H9 (cell line): ENCODE measurements around the gene DCP1A. TPM values are rescaled to one million over a fixed set of nuclear protein-coding genes. Genes with fewer than 3 reads are reported as not detected.

ENCODE experiments used
- DNase-seq: peaks from one replicate; pipeline ENCODE4 v3.0.0-alpha.2; 2017
- H2AFZ ChIP-seq: one replicate; pipeline ENCODE4 v1.6.1; 2013; ENCODE audit warnings: mild to moderate bottlenecking, low read length, control low read depth, moderate library complexity
- H2AK5ac ChIP-seq: 2 replicates; pipeline ENCODE4 v1.6.1; 2013; ENCODE audit warnings: low read length, control low read depth, mixed read lengths; ENCODE audit not compliant: insufficient read length
- H2BK120ac ChIP-seq: one replicate; pipeline ENCODE4 v1.6.1; 2013; ENCODE audit warnings: low read depth, mild to moderate bottlenecking, low read length, control low read depth, inconsistent platforms; ENCODE audit not compliant: poor library complexity, severe bottlenecking
- H2BK12ac ChIP-seq: 2 replicates; pipeline ENCODE4 v1.6.1; 2013; ENCODE audit warnings: low read length, control low read depth, mixed read lengths, low read depth; ENCODE audit not compliant: insufficient read length
- H2BK15ac ChIP-seq: 2 replicates; pipeline ENCODE4 v1.6.1; 2013; ENCODE audit warnings: low read depth, low read length, control low read depth
- H2BK20ac ChIP-seq: one replicate; pipeline ENCODE4 v1.6.1; 2013; ENCODE audit warnings: low read depth, mild to moderate bottlenecking, low read length, control low read depth, inconsistent platforms; ENCODE audit not compliant: poor library complexity, severe bottlenecking
- H2BK5ac ChIP-seq: 2 replicates; pipeline ENCODE4 v1.6.1; 2013; ENCODE audit warnings: low read length, control low read depth, mixed read lengths; ENCODE audit not compliant: insufficient read length
- H3K14ac ChIP-seq: 2 replicates; pipeline ENCODE4 v1.6.1; 2013; ENCODE audit warnings: low read length, control low read depth; ENCODE audit not compliant: insufficient read depth
- H3K18ac ChIP-seq: 2 replicates; pipeline ENCODE4 v1.6.1; 2013; ENCODE audit warnings: low read depth, mild to moderate bottlenecking, mixed read lengths, low read length, control low read depth; ENCODE audit not compliant: insufficient read length
- H3K23ac ChIP-seq: 2 replicates; pipeline ENCODE4 v1.6.1; 2013; ENCODE audit warnings: low read length, control low read depth, mixed read lengths, low read depth; ENCODE audit not compliant: insufficient read length
- H3K23me2 ChIP-seq: 2 replicates; pipeline ENCODE4 v1.6.1; 2013; ENCODE audit warnings: low read depth, mild to moderate bottlenecking, mixed read lengths, low read length, control low read depth; ENCODE audit not compliant: insufficient read length, poor library complexity, severe bottlenecking
- H3K27ac ChIP-seq: 2 replicates; pipeline ENCODE4 v1.5.1; 2013; ENCODE audit warnings: low read length, control low read depth, mixed read lengths, low read depth; ENCODE audit not compliant: insufficient read length
- H3K27me3 ChIP-seq: 2 replicates; pipeline ENCODE4 v1.6.1; 2013; ENCODE audit warnings: low read length, control low read depth, inconsistent platforms; ENCODE audit not compliant: insufficient read depth
- H3K4ac ChIP-seq: 2 replicates; pipeline ENCODE4 v1.6.1; 2013; ENCODE audit warnings: low read depth, mild to moderate bottlenecking, control low read depth, inconsistent platforms, low read length, moderate library complexity
- H3K4me1 ChIP-seq: 2 replicates; pipeline ENCODE4 v1.6.1; 2013; ENCODE audit warnings: low read length, control low read depth, inconsistent platforms; ENCODE audit not compliant: insufficient read depth
- H3K4me2 ChIP-seq: 2 replicates; pipeline ENCODE4 v1.6.1; 2013; ENCODE audit warnings: low read length, control low read depth, mixed read lengths; ENCODE audit not compliant: insufficient read length, insufficient read depth
- H3K56ac ChIP-seq: 2 replicates; pipeline ENCODE4 v1.6.1; 2013; ENCODE audit warnings: low read depth, mild to moderate bottlenecking, mixed read lengths, low read length, control low read depth; ENCODE audit not compliant: insufficient read length
- H3K79me1 ChIP-seq: 2 replicates; pipeline ENCODE4 v1.6.1; 2013; ENCODE audit warnings: low read depth, mild to moderate bottlenecking, moderate library complexity, low read length, control low read depth, inconsistent platforms; ENCODE audit not compliant: insufficient read depth, poor library complexity, severe bottlenecking
- H3K79me2 ChIP-seq: 2 replicates; pipeline ENCODE4 v1.6.1; 2013; ENCODE audit warnings: low read length, control low read depth, inconsistent platforms; ENCODE audit not compliant: insufficient read depth
- H3K9ac ChIP-seq: 2 replicates; pipeline ENCODE4 v1.6.1; 2013; ENCODE audit warnings: low read length, control low read depth, mixed read lengths; ENCODE audit not compliant: insufficient read length; ENCODE audit errors: extremely low read depth
- H3K9me3 ChIP-seq: one replicate; pipeline ENCODE4 v1.6.1; 2013; ENCODE audit warnings: low read depth, low read length, inconsistent platforms; ENCODE audit not compliant: control insufficient read depth
- H3T11ph ChIP-seq: one replicate; pipeline ENCODE4 v1.6.1; 2013; ENCODE audit warnings: mild to moderate bottlenecking, low read length, control low read depth, inconsistent platforms
- H4K20me1 ChIP-seq: one replicate; pipeline ENCODE4 v1.6.1; 2013; ENCODE audit not compliant: control insufficient read depth, insufficient read length, insufficient read depth
- H4K5ac ChIP-seq: 2 replicates; pipeline ENCODE4 v1.6.1; 2013; ENCODE audit warnings: low read depth, mild to moderate bottlenecking, mixed read lengths, low read length, control low read depth; ENCODE audit not compliant: insufficient read length
- H4K8ac ChIP-seq: replicated peaks from 2 replicates; pipeline ENCODE4 v1.6.1; 2013; ENCODE audit warnings: low read length, control low read depth, mixed read lengths, low read depth; ENCODE audit not compliant: insufficient read length
- H4K91ac ChIP-seq: 2 replicates; pipeline ENCODE4 v1.6.1; 2013; ENCODE audit warnings: low read depth, mild to moderate bottlenecking, moderate library complexity, mixed read lengths, low read length, control low read depth; ENCODE audit not compliant: insufficient read length
- H3K27ac Mint-ChIP-seq, 3 experiments: 2 replicates in 2 of 3; 3 replicates in 1 of 3; pipeline ENCODE4 v1.8.0; 2020 to 2021; ENCODE audit warnings: mixed read lengths in 3 of 3, mild to moderate bottlenecking in 1 of 3, moderate library complexity in 1 of 3
- H3K27me3 Mint-ChIP-seq: 2 replicates; pipeline ENCODE4 v1.8.0; 2021; ENCODE audit warnings: low read depth, mild to moderate bottlenecking, moderate library complexity, mixed read lengths
- H3K36me3 Mint-ChIP-seq, 3 experiments: 2 replicates in 2 of 3; 3 replicates in 1 of 3; pipeline ENCODE4 v1.8.0; 2020 to 2021; ENCODE audit warnings: low read depth in 3 of 3, mixed read lengths in 3 of 3; ENCODE audit not compliant: insufficient read depth in 1 of 3
- H3K4me1 Mint-ChIP-seq, 2 experiments: 2 replicates each; pipeline ENCODE4 v1.8.0; 2020; ENCODE audit warnings: mixed read lengths in 2 of 2
- H3K4me3 Mint-ChIP-seq, 2 experiments: 2 replicates in 1 of 2; 3 replicates in 1 of 2; pipeline ENCODE4 v1.8.0; 2020 to 2021; ENCODE audit warnings: mild to moderate bottlenecking in 2 of 2, mixed read lengths in 2 of 2, moderate library complexity in 1 of 2
- H3K9me3 Mint-ChIP-seq, 2 experiments: 2 replicates in 1 of 2; 3 replicates in 1 of 2; pipeline ENCODE4 v1.8.0; 2020; ENCODE audit warnings: mild to moderate bottlenecking in 2 of 2, mixed read lengths in 2 of 2, moderate library complexity in 1 of 2
- CTCF ChIP-seq: fragments of 200-600 bp; sonication (generic); conservative IDR thresholded peaks from 3 replicates; pipeline ENCODE4 v1.8.0; 2021; ENCODE audit warnings: antibody characterized with exemption, mild to moderate bottlenecking
- WGBS: extraction: QIAGEN DNeasy Blood & Tissue Kit; methylation state at CpG from one replicate; pipeline ENCODE4 v1.1.7; 2013; ENCODE audit warnings: missing lambda C conversion rate, low lambda C conversion rate, mixed read lengths; ENCODE audit not compliant: insufficient read length; ENCODE audit errors: extremely low coverage; 5-methylcytosine and 5-hydroxymethylcytosine counted together
- total RNA-seq: library from RNA; stranded (reverse); gene quantifications from 2 replicates; pipeline ENCODE4 v1.2.1, GENCODE V29; 2021

Gene DCP1A
- total RNA-seq, 1 experiment from 2014 or later, result 17.8 TPM

DNA sequence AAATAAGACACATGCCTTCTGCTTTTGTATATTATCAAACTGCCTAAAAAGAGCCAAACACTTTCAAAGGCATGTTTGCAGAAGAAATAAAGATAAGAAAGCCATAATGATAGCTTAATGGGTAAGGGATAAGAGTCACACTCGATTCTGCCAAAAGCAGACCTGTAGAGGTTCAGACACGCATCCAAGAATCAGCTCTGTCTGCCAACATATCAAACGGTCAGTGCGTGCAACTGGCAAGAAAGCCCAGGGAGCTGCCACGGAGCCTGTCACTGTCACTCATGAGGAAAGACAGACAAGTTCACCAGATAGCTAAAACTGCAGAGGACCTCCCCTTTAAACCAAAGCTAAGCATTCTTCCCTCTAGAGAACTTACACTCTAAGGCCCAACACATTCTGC lies 23.2 kb downstream of the DCP1A start:
- Histone ChIP-seq H3K56ac (no peak overlapping the region), H4K20me1 (no peaks in the 10 kb centered on the region), H3K4ac (no peak overlapping the region), H4K8ac (no peak overlapping the region), H2AFZ (no peak overlapping the region), H4K5ac (no peak overlapping the region), H3K4me2 (no peak overlapping the region), H3K18ac (no peak overlapping the region), H3K9me3 (peaks cover 6% of the 10 kb centered on the region), H4K91ac (no peak overlapping the region), H3K79me1 (peaks cover 3% of the 10 kb centered on the region), H3K23ac (no peak overlapping the region), H2BK120ac (no peak overlapping the region), H3K79me2 (no peaks in the 10 kb centered on the region), H3K9ac (no peak overlapping the region), H3K4me1 (no peaks in the 10 kb centered on the region), H2BK5ac (no peak overlapping the region), H3K14ac (no peak overlapping the region), H3K27ac (no peak overlapping the region), H2AK5ac (no peak overlapping the region), H3K27me3 (no peaks in the 10 kb centered on the region), H2BK15ac (no peak overlapping the region), H3K23me2 (no peaks in the 10 kb centered on the region), H2BK12ac (no peak overlapping the region), H2BK20ac (no peak overlapping the region), H3T11ph (no peak overlapping the region)
- Mint-ChIP-seq H3K4me3 (no peak overlapping the region), H3K27ac (peak overlapping the region in 2 of 3 experiments; percentile 32 to 80; a peak in 1 of 7 replicates), H3K4me1 (no peaks in the 10 kb centered on the region), H3K9me3 (peaks cover 7% of the 10 kb centered on the region in 2 experiments), H3K36me3 (peaks cover 16 to 37% (median 26%) of the 10 kb centered on the region in 3 experiments), H3K27me3 (no peaks in the 10 kb centered on the region)
- DNase-seq, result no peak
- no CpG with 5 or more reads among the region's 5 CpGs for WGBS
- no peak for TF ChIP-seq CTCF
